Measurements from ENCODE around the gene CDK14.

The CDK14 gene

DNA sequence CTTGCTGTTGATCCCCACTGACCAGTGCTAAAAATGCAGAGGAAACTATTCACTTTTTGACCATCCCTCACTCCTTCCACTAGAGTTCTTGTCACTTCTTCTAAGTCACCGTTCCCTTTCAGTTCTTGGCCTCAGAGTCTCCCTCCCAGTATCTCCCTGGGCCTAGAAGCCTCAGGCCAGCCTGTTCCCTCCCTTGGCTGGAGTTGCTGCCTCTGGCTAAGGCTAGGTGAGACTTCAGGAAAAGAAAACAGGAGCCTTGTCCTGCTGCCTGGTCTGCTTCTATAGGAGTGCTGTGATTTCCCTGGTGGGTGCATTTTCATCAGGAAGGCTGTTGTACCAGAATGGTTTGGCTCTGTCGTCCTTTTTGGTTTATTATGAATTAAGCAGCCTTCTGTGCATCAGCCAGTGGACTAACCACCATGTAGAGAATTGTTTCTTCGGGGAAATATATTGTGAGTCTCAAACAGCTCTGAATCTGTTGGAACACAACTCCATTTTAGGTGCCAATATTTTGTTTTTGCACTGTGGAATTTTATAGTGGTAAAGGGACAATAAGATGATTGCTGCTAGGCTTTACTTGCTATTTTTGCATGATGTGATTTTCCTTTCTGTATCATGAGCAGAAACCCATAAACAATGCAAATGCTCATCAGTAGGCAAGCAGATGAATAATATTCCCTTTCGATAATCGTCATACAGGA is 434.7 kb downstream of the CDK14 start:
- DNase-seq, result no peak

DNA sequence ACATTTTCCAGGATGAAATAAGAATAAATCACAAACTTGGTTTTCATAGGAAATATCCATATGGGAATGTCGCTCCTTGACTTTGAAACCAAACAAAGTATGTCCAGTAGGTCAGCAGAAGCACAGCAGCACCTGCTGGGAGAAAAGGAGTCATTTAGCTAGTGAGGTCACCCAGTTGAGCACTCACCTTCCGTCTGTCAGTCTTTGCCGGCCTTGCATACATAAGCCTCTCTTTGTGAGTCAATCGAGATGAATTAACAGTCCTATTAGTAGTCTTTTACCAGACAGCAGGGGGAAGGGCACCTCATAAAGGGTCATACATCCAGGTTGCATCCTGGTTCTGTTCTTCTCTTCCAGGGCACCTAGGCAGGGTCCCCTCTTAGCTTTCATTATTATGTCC is 435.6 kb downstream of the CDK14 start:
- no peak for DNase-seq

GRCh38 chr7:91033574-91033973 is 437.5 kb downstream of the CDK14 start:
- DNase-seq, result no peak

DNA sequence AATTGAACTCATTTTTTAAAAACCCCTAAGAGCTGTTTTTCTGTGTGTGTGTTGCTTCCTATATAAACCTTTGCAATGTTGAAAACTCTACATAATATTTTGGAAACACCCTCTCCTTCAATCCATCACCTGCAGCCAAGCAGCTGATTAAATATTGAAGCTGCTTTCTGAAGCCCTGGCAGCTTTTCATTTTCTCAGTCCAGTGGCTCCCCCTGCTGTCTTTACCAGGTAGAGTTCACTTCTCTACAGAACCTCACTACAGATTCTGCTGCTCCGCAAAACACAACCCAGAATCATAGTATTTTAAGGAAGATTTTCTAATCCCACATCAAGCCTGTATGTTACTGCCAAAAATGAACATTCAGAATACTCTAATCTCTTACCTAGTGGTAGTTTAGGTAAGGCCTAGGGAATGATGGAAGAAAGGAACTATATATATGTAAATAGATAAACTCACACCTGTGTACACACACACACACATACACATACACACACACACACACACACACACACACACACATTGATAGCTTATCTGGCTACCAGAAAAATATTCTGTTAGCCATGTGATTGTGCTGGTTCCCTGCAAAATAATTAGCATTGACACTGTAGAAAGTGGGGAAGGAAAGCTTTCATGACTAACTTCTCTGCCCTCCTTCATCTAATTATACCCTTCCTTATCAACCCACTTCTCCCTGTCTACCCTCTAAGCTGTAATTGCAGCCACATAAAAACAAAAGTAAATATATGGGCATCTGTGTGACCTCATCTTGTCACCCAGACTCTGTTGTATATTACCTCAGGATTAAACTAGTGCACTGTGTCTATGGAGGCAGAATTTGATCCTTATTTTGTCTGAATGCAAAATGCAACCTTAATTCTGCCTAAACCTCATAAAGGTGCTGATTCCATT is 438.6 kb downstream of the CDK14 start:
- DNase-seq, result peak; percentile 45

DNA sequence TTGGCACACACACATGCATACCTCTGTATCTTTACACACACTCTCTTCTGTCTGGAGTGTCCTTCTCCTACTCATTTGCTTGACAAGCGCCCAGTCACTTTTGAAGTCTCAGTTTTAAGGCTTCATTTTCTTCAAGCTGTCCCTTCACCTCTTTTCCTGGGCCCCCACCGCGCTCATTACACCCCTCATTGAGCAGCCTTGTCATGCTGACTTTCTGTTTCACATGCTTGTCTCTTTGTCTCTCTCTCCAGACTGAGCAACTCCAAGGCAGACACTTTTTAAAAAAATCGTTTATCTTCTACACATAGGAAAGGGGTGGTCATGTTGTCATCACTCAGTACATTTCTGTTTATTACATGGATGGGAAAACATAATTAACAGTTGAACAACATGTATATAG is 442.9 kb downstream of the CDK14 start:
- DNase-seq, result no peak

GRCh38 chr7:91041141-91041540 is 445.0 kb downstream of the CDK14 start:
- DNase-seq, result no peak

DNA sequence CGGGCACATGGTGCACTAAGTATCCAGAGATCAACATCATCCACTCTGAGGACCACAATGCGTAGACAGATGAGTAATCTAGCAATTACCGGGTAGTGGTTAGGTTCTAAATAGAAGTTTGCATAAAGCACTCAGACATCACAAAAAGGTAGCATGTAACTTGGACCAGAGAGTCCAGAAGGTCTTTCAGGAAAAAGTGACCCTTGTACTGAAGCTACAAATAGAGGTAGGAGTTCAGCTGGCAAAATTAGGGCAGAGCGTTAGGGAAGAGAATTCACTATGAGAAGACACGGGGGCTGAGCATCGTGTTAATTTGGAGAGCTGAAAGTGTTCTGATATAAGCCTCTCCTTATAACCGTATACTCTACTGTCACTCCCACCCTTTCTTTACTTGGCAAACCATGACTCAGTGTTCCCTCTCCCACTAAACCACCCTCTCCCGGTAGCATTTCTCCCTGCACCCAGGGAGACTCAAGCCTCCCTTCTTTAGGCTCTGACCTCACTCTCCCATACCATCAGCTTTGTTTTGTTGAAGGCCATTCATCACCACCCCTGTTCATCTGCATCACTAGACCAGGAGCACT is 445.9 kb downstream of the CDK14 start:
- DNase-seq, result no peak

DNA sequence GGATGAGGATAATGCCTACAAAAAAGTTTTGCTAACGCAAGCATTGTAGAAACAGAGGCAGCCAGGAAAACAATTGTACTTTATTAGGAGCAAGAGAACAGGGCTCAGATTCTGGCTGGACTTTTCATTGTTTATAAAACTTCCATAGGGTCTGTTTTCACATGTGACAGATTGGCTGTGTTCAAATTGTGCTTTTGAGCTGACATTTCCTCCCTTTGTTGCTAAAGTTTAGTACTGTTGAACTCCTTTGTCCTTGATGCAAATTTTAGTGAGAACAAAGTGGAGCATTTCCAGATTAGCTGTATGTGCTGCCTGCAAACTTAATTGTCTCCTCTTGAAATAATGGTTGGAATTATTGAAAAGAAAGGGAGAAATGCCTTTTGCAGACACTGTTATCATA is 447.1 kb downstream of the CDK14 start:
- no peak for DNase-seq

GRCh38 chr7:91043924-91044645 is 448.0 kb downstream of the CDK14 start:
- DNase-seq, result no peak

DNA sequence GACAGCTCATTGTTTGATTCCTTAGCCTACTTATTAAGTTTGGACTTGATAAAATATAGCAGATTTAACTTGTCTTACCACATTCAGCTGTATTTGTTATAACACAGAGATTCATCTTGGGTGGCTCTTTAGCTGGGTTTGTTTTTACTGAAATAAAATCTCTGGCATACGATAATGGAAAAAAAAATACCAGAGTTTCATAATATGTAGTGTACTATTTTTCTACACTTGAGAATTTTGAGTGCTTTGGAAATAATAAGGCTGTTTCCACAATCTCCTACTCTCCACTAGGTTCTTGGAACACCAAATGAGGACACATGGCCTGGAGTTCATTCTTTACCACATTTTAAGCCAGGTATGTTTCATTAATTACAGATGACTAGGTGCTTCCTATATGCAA is 449.5 kb downstream of the CDK14 start:
- no peak for DNase-seq

GRCh38 chr7:91046322-91047089 is 450.4 kb downstream of the CDK14 start:
- DNase-seq, result no peak

- DNase-seq, result no peak
These were observed 451.5 kb downstream of the CDK14 start for GRCh38 chr7:91047636-91048035.

- DNase-seq, result peak; percentile 79
These were observed 454.6 kb downstream of the CDK14 start for GRCh38 chr7:91050677-91051076.

DNA sequence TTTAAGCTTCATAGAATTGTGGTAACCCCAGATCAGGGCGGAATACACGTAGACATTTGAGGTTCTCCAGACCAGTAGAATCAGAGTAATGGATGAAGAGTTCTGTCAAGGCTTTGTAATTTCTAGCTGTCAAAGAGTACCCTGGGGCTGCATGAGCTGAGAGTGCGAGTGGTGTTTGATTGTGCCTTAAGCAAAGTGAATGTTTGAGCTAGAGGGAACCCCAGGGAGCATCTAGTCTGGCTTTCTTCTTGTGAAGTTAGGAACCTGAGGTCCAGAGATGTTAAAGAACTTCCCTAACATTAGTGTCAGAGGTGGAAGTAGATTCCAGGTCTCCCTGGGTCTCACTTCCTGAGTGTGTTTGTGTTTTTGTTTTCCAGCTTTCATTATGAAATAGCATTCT is 455.8 kb downstream of the CDK14 start:
- no peak for DNase-seq

DNA sequence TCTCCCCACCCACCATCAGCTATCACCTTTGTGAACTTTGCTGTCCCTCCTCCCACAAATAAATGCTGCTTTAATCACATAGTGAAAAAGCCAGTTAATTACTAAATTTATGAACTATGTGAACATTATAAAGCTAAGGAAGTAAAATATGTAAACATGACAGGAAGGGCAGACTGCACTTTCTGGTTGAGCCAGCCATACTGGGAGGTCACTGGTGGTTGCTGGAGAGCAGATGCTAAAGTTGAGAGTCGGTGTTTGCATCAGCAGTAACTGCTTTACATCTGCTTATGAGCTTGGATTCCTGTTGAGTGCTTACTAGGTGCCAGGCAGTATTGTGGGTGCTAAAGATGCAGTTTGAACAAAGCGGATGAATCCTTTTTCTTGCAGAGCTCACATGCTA is 458.3 kb downstream of the CDK14 start:
- DNase-seq, result no peak

DNA sequence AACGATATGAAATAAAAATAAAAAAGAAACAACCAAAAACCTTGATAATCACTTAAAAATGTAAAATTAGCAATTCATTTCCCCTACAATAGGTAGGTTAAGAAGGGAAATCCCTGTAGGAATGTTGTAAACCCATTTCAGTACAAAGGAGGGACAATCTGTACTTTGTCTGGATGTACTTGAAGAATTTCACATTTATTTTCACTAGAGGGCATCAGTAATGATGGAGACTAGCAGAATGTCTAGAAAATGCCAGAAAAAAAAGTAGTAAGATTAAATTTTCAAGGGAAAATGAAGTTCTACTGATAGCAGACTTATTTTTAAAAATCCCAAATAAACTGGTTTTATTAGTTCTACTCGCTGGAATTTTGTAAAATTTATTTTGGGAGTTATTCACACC is 459.1 kb downstream of the CDK14 start:
- DNase-seq, result no peak

- DNase-seq, result no peak
These were observed 466.6 kb downstream of the CDK14 start for GRCh38 chr7:91062713-91063112.

- DNase-seq, result no peak
These were observed 467.9 kb downstream of the CDK14 start for GRCh38 chr7:91064052-91064451.

DNA sequence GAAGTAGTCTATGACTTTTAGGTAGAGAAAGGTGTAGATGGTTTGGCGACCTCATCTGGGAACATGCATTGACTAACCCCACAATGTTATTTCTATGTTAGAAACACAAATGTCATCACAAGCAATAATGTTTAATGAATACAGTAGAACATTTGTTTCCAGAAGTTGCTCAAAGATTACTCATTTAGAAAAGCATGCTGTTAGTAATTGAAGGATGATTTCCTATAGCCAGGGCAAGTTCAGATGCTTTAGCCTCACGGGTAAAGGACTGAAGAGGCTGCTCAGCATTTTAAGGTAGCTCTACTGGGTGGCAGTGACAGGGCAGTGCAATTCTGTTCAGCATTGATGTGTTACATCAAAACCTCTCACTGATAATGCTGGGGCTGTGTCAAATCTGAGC is 468.8 kb downstream of the CDK14 start:
- DNase-seq, result no peak

GRCh38 chr7:91066627-91067026 is 470.5 kb downstream of the CDK14 start:
- no peak for DNase-seq

- DNase-seq, result no peak
These were observed 471.1 kb downstream of the CDK14 start for GRCh38 chr7:91067242-91067641.

DNA sequence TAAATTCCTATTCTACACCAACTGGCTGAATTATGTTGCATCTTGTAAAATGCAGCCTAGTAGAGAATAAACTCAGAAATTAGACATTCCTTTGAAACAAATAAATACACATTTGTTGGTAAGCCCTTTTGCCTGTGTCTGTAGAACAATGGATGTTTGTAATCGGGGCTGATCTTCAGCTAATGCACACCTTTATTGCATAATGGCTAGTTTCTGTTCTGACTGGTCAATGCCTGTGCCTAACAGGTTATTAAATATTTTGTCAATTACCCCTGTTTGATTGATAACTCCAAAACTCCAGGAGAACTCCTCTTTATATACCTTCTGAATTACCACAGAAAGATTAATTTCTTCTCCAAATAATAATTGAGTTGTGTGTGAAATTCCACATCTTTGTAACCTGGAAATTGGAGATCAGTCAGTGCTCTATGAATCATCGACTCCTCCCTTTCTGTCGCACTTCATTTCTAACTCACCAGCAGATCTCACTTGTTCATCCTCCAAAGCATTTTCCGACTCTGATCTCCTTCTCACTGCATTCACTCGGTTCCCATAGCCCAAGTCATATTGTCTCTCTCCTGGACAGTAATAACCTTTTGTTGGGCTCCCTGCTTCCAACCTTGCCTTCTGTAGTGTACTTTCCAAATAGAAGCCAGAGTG is 472.1 kb downstream of the CDK14 start:
- DNase-seq, result no peak

All from suppressor macrophage treated with lipopolysaccharide for 4 hours (primary cell).